H9 (cell line): ENCODE measurements around the gene ALG2. TPM values are rescaled to one million over a fixed set of nuclear protein-coding genes. Genes with fewer than 3 reads are reported as not detected.

Experiments used
- DNase-seq: peaks from one replicate; pipeline ENCODE4 v3.0.0-alpha.2; 2017
- H2AFZ ChIP-seq: one replicate; pipeline ENCODE4 v1.6.1; 2013; ENCODE audit warnings: mild to moderate bottlenecking, low read length, control low read depth, moderate library complexity
- H2AK5ac ChIP-seq: 2 replicates; pipeline ENCODE4 v1.6.1; 2013; ENCODE audit warnings: low read length, control low read depth, mixed read lengths; ENCODE audit not compliant: insufficient read length
- H2BK120ac ChIP-seq: one replicate; pipeline ENCODE4 v1.6.1; 2013; ENCODE audit warnings: low read depth, mild to moderate bottlenecking, low read length, control low read depth, inconsistent platforms; ENCODE audit not compliant: poor library complexity, severe bottlenecking
- H2BK12ac ChIP-seq: 2 replicates; pipeline ENCODE4 v1.6.1; 2013; ENCODE audit warnings: low read length, control low read depth, mixed read lengths, low read depth; ENCODE audit not compliant: insufficient read length
- H2BK15ac ChIP-seq: 2 replicates; pipeline ENCODE4 v1.6.1; 2013; ENCODE audit warnings: low read depth, low read length, control low read depth
- H2BK20ac ChIP-seq: one replicate; pipeline ENCODE4 v1.6.1; 2013; ENCODE audit warnings: low read depth, mild to moderate bottlenecking, low read length, control low read depth, inconsistent platforms; ENCODE audit not compliant: poor library complexity, severe bottlenecking
- H2BK5ac ChIP-seq: 2 replicates; pipeline ENCODE4 v1.6.1; 2013; ENCODE audit warnings: low read length, control low read depth, mixed read lengths; ENCODE audit not compliant: insufficient read length
- H3K14ac ChIP-seq: 2 replicates; pipeline ENCODE4 v1.6.1; 2013; ENCODE audit warnings: low read length, control low read depth; ENCODE audit not compliant: insufficient read depth
- H3K18ac ChIP-seq: 2 replicates; pipeline ENCODE4 v1.6.1; 2013; ENCODE audit warnings: low read depth, mild to moderate bottlenecking, mixed read lengths, low read length, control low read depth; ENCODE audit not compliant: insufficient read length
- H3K23ac ChIP-seq: 2 replicates; pipeline ENCODE4 v1.6.1; 2013; ENCODE audit warnings: low read length, control low read depth, mixed read lengths, low read depth; ENCODE audit not compliant: insufficient read length
- H3K23me2 ChIP-seq: 2 replicates; pipeline ENCODE4 v1.6.1; 2013; ENCODE audit warnings: low read depth, mild to moderate bottlenecking, mixed read lengths, low read length, control low read depth; ENCODE audit not compliant: insufficient read length, poor library complexity, severe bottlenecking
- H3K27ac ChIP-seq: 2 replicates; pipeline ENCODE4 v1.5.1; 2013; ENCODE audit warnings: low read length, control low read depth, mixed read lengths, low read depth; ENCODE audit not compliant: insufficient read length
- H3K27me3 ChIP-seq: 2 replicates; pipeline ENCODE4 v1.6.1; 2013; ENCODE audit warnings: low read length, control low read depth, inconsistent platforms; ENCODE audit not compliant: insufficient read depth
- H3K4ac ChIP-seq: 2 replicates; pipeline ENCODE4 v1.6.1; 2013; ENCODE audit warnings: low read depth, mild to moderate bottlenecking, control low read depth, inconsistent platforms, low read length, moderate library complexity
- H3K4me1 ChIP-seq: 2 replicates; pipeline ENCODE4 v1.6.1; 2013; ENCODE audit warnings: low read length, control low read depth, inconsistent platforms; ENCODE audit not compliant: insufficient read depth
- H3K4me2 ChIP-seq: 2 replicates; pipeline ENCODE4 v1.6.1; 2013; ENCODE audit warnings: low read length, control low read depth, mixed read lengths; ENCODE audit not compliant: insufficient read length, insufficient read depth
- H3K56ac ChIP-seq: 2 replicates; pipeline ENCODE4 v1.6.1; 2013; ENCODE audit warnings: low read depth, mild to moderate bottlenecking, mixed read lengths, low read length, control low read depth; ENCODE audit not compliant: insufficient read length
- H3K79me1 ChIP-seq: 2 replicates; pipeline ENCODE4 v1.6.1; 2013; ENCODE audit warnings: low read depth, mild to moderate bottlenecking, moderate library complexity, low read length, control low read depth, inconsistent platforms; ENCODE audit not compliant: insufficient read depth, poor library complexity, severe bottlenecking
- H3K79me2 ChIP-seq: 2 replicates; pipeline ENCODE4 v1.6.1; 2013; ENCODE audit warnings: low read length, control low read depth, inconsistent platforms; ENCODE audit not compliant: insufficient read depth
- H3K9ac ChIP-seq: 2 replicates; pipeline ENCODE4 v1.6.1; 2013; ENCODE audit warnings: low read length, control low read depth, mixed read lengths; ENCODE audit not compliant: insufficient read length; ENCODE audit errors: extremely low read depth
- H3K9me3 ChIP-seq: one replicate; pipeline ENCODE4 v1.6.1; 2013; ENCODE audit warnings: low read depth, low read length, inconsistent platforms; ENCODE audit not compliant: control insufficient read depth
- H3T11ph ChIP-seq: one replicate; pipeline ENCODE4 v1.6.1; 2013; ENCODE audit warnings: mild to moderate bottlenecking, low read length, control low read depth, inconsistent platforms
- H4K20me1 ChIP-seq: one replicate; pipeline ENCODE4 v1.6.1; 2013; ENCODE audit not compliant: control insufficient read depth, insufficient read length, insufficient read depth
- H4K5ac ChIP-seq: 2 replicates; pipeline ENCODE4 v1.6.1; 2013; ENCODE audit warnings: low read depth, mild to moderate bottlenecking, mixed read lengths, low read length, control low read depth; ENCODE audit not compliant: insufficient read length
- H4K8ac ChIP-seq: replicated peaks from 2 replicates; pipeline ENCODE4 v1.6.1; 2013; ENCODE audit warnings: low read length, control low read depth, mixed read lengths, low read depth; ENCODE audit not compliant: insufficient read length
- H4K91ac ChIP-seq: 2 replicates; pipeline ENCODE4 v1.6.1; 2013; ENCODE audit warnings: low read depth, mild to moderate bottlenecking, moderate library complexity, mixed read lengths, low read length, control low read depth; ENCODE audit not compliant: insufficient read length
- H3K27ac Mint-ChIP-seq, 3 experiments: 2 replicates in 2 of 3; 3 replicates in 1 of 3; pipeline ENCODE4 v1.8.0; 2020 to 2021; ENCODE audit warnings: mixed read lengths in 3 of 3, mild to moderate bottlenecking in 1 of 3, moderate library complexity in 1 of 3
- H3K27me3 Mint-ChIP-seq: 2 replicates; pipeline ENCODE4 v1.8.0; 2021; ENCODE audit warnings: low read depth, mild to moderate bottlenecking, moderate library complexity, mixed read lengths
- H3K36me3 Mint-ChIP-seq, 3 experiments: 2 replicates in 2 of 3; 3 replicates in 1 of 3; pipeline ENCODE4 v1.8.0; 2020 to 2021; ENCODE audit warnings: low read depth in 3 of 3, mixed read lengths in 3 of 3; ENCODE audit not compliant: insufficient read depth in 1 of 3
- H3K4me1 Mint-ChIP-seq, 2 experiments: 2 replicates each; pipeline ENCODE4 v1.8.0; 2020; ENCODE audit warnings: mixed read lengths in 2 of 2
- H3K4me3 Mint-ChIP-seq, 2 experiments: 2 replicates in 1 of 2; 3 replicates in 1 of 2; pipeline ENCODE4 v1.8.0; 2020 to 2021; ENCODE audit warnings: mild to moderate bottlenecking in 2 of 2, mixed read lengths in 2 of 2, moderate library complexity in 1 of 2
- H3K9me3 Mint-ChIP-seq, 2 experiments: 2 replicates in 1 of 2; 3 replicates in 1 of 2; pipeline ENCODE4 v1.8.0; 2020; ENCODE audit warnings: mild to moderate bottlenecking in 2 of 2, mixed read lengths in 2 of 2, moderate library complexity in 1 of 2
- WGBS: extraction: QIAGEN DNeasy Blood & Tissue Kit; methylation state at CpG from one replicate; pipeline ENCODE4 v1.1.7; 2013; ENCODE audit warnings: missing lambda C conversion rate, low lambda C conversion rate, mixed read lengths; ENCODE audit not compliant: insufficient read length; ENCODE audit errors: extremely low coverage; 5-methylcytosine and 5-hydroxymethylcytosine counted together
- total RNA-seq: library from RNA; stranded (reverse); gene quantifications from 2 replicates; pipeline ENCODE4 v1.2.1, GENCODE V29; 2021
- TF ChIP-seq, protein P1 (sequence below): fragments of 200-600 bp; sonication (generic); conservative IDR thresholded peaks from 3 replicates; pipeline ENCODE4 v1.8.0; 2021; ENCODE audit warnings: antibody characterized with exemption, mild to moderate bottlenecking

The ALG2 gene
- total RNA-seq, 1 experiment from 2014 or later: 30.1 TPM

DNA sequence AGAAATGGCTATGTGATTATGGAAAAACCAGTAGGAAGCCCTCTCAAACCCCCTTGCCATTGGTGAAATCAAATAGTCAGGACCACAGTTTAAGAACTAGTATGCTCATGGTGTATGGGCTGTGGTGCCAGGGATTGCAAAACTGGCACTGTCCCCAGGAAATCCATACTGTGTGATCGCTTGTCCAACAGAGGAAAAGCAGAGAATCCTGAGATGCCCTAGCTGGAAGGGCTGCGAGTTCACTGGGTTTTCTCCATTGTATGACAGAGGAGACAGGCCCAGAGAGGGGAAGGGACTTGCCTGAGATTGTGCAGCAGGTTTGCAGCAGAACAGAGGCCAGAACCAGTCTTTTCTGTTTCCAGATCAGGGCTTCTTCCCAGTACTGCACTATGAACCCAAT is 12.9 kb upstream of the ALG2 start:
- TF ChIP-seq, protein P1, sequence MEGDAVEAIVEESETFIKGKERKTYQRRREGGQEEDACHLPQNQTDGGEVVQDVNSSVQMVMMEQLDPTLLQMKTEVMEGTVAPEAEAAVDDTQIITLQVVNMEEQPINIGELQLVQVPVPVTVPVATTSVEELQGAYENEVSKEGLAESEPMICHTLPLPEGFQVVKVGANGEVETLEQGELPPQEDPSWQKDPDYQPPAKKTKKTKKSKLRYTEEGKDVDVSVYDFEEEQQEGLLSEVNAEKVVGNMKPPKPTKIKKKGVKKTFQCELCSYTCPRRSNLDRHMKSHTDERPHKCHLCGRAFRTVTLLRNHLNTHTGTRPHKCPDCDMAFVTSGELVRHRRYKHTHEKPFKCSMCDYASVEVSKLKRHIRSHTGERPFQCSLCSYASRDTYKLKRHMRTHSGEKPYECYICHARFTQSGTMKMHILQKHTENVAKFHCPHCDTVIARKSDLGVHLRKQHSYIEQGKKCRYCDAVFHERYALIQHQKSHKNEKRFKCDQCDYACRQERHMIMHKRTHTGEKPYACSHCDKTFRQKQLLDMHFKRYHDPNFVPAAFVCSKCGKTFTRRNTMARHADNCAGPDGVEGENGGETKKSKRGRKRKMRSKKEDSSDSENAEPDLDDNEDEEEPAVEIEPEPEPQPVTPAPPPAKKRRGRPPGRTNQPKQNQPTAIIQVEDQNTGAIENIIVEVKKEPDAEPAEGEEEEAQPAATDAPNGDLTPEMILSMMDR: no peak
- no peak for DNase-seq
- H3K27me3 Mint-ChIP-seq: no peaks in the 10 kb centered on the region
- Histone ChIP-seq H4K8ac (no peak overlapping the region), H2BK12ac (no peak overlapping the region), H3K79me2 (no peaks in the 10 kb centered on the region), H3K4me2 (no peak overlapping the region), H3K9ac (no peak overlapping the region), H3K23me2 (no peaks in the 10 kb centered on the region), H2AK5ac (no peak overlapping the region), H3K9me3 (no peaks in the 10 kb centered on the region), H3K27ac (no peak overlapping the region), H2BK15ac (no peak overlapping the region), H3K27me3 (no peaks in the 10 kb centered on the region), H2BK5ac (no peak overlapping the region), H3K56ac (no peak overlapping the region), H3T11ph (no peak overlapping the region), H3K4ac (no peak overlapping the region), H4K20me1 (no peaks in the 10 kb centered on the region), H3K18ac (no peak overlapping the region), H3K4me1 (no peaks in the 10 kb centered on the region), H3K23ac (no peak overlapping the region), H4K91ac (no peak overlapping the region), H4K5ac (no peak overlapping the region), H3K79me1 (no peaks in the 10 kb centered on the region), H3K14ac (no peak overlapping the region), H2BK20ac (no peak overlapping the region), H2AFZ (no peak overlapping the region), H2BK120ac (no peak overlapping the region)
- no CpG with 5 or more reads among the region's 2 CpGs for WGBS
- no peak overlapping the region for H3K4me3 Mint-ChIP-seq
- no peaks in the 10 kb centered on the region for H3K9me3 Mint-ChIP-seq
- no peak overlapping the region for H3K27ac Mint-ChIP-seq
- H3K36me3 Mint-ChIP-seq: peaks cover 0 to 13% (median 12%) of the 10 kb centered on the region in 3 experiments; a peak in 5 of 7 replicates
- no peaks in the 10 kb centered on the region for H3K4me1 Mint-ChIP-seq
